ENCODE results near the gene SLC28A1.

The SLC28A1 gene

GRCh38 chr15:84928843-84929168, 44.3 kb downstream of the SLC28A1 start:
- TF ChIP-seq CTCF (conservative IDR thresholded peaks at IDR 0.05; ENCODE audit: control insufficient read depth, insufficient read depth, low read depth, low read length) = no peak
- H3K4me3 ChIP-seq (ENCODE audit: control insufficient read depth, low read depth, low read length) = no peak overlapping the region
- DNase-seq (ENCODE audit: low read depth) = peak; percentile 30

GRCh38 chr15:84929795-84930603, 45.5 kb downstream of the SLC28A1 start:
- DNase-seq (ENCODE audit: low read depth) = peak; percentile 22
- no peak overlapping the region for H3K4me3 ChIP-seq (ENCODE audit: control insufficient read depth, low read depth, low read length)
- TF ChIP-seq CTCF (conservative IDR thresholded peaks at IDR 0.05; ENCODE audit: control insufficient read depth, insufficient read depth, low read depth, low read length) = no peak

DNA sequence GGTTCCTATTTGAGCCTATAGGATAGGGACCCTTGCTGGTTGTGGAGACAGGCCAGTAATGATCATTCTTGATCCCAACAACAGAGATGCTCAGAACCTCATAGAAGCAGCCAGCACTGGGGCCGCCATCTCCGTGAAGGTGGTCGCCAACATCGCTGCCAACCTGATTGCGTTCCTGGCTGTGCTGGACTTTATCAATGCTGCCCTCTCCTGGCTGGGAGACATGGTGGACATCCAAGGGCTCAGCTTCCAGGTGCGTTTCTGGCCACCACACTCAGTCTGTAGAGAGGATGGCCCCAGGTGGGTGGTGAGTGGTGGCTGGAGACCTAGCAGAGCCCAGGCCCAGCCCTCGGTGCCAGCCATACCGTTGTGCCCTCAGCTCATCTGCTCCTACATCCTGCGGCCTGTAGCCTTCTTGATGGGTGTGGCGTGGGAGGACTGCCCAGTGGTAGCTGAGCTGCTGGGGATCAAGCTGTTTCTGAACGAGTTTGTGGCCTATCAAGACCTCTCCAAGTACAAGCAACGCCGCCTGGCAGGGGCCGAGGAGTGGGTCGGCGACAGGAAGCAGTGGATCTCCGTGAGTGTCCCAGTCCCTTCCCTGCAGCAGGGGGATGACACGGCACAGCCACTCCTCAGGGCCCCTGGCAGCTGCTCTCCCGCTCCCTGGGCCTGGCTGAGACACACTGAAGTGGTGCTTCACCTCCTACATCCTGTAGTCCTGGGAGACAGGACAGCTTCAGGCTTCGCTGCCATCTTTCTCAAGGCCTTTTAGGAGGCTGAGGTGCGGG, 50.7 kb downstream of the SLC28A1 start:
- H3K4me3 ChIP-seq (ENCODE audit: control insufficient read depth, low read depth, low read length) = no peak overlapping the region
- no peak for DNase-seq (ENCODE audit: low read depth)
- no peak for TF ChIP-seq CTCF (conservative IDR thresholded peaks at IDR 0.05; ENCODE audit: control insufficient read depth, insufficient read depth, low read depth, low read length)

GRCh38 chr15:84937144-84937543, 52.7 kb downstream of the SLC28A1 start:
- no peak overlapping the region for H3K4me3 ChIP-seq (ENCODE audit: control insufficient read depth, low read depth, low read length)
- DNase-seq (ENCODE audit: low read depth) = peak; percentile 30
- no peak for TF ChIP-seq CTCF (conservative IDR thresholded peaks at IDR 0.05; ENCODE audit: control insufficient read depth, insufficient read depth, low read depth, low read length)

DNA sequence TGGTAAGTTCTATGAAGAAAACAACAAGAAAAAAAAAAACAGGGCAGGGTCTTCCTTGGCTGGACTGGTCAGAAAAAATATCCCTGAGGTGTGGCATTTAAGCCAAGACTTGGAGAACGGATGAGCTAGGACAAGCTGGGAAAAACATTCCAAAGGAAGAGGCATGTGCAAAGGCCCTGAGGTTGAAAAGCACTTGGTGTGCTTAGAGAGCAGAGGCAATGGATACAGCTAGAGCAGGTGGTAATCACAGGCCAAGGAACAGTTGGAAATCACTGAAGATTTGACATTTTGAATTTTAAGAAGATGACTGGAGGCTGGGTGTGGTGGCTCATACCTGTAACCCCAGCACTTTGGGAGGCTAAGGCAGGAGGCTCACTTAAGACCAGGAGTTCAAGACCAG, 54.3 kb downstream of the SLC28A1 start:
- no peak for DNase-seq (ENCODE audit: low read depth)
- H3K4me3 ChIP-seq (ENCODE audit: control insufficient read depth, low read depth, low read length) = no peak overlapping the region
- no peak for TF ChIP-seq CTCF (conservative IDR thresholded peaks at IDR 0.05; ENCODE audit: control insufficient read depth, insufficient read depth, low read depth, low read length)

DNA sequence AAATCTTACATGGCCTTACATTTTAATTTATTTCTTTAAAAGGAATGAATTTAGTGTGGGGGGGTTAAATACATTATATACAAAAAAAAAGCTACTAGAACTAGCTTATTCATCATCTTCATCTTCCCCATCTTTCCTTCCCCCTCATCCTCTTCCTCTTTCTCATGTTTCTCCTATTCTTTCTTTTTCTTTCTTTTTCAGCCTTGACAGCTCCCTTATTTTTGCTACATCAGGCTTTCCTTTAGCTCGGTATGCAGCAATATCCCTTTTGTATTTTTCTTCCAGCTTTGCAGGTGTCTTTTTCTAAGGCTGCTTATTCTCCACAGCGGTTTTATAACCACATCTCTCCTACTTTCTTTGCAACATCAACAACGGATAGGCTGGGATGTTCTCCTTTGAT, 55.9 kb downstream of the SLC28A1 start:
- TF ChIP-seq CTCF (conservative IDR thresholded peaks at IDR 0.05; ENCODE audit: control insufficient read depth, insufficient read depth, low read depth, low read length) = no peak
- DNase-seq (ENCODE audit: low read depth) = no peak
- H3K4me3 ChIP-seq (ENCODE audit: control insufficient read depth, low read depth, low read length) = no peak overlapping the region

Measured in fibroblast of mammary gland (primary cell).